Activated T-helper 17 cell treated with anti-CD3 and anti-CD28 coated beads, Interleukin-2, amount 50 U/mL, for 72 hours (primary cell): Measurements from ENCODE around the gene CFAP20. TPM values are rescaled to one million over a fixed set of nuclear protein-coding genes. Genes with fewer than 3 reads are reported as not detected.

ENCODE experiments used
- ATAC-seq: fragments of 150-1000 bp; cut with Tn5 transposase; replicated peaks from 2 replicates; pipeline ENCODE4 v1.10.0; 2021; ENCODE audit warnings: mild to moderate bottlenecking, moderate library complexity
- H3K27ac Mint-ChIP-seq: one replicate; pipeline ENCODE4 v1.8.0; 2022; ENCODE audit warnings: mixed read lengths
- H3K27me3 Mint-ChIP-seq: one replicate; pipeline ENCODE4 v1.8.0; 2022; ENCODE audit warnings: mixed read lengths
- H3K36me3 Mint-ChIP-seq: one replicate; pipeline ENCODE4 v1.8.0; 2022; ENCODE audit warnings: low read depth, mild to moderate bottlenecking, mixed read lengths
- H3K4me1 Mint-ChIP-seq: one replicate; pipeline ENCODE4 v1.8.0; 2022; ENCODE audit warnings: mixed read lengths
- H3K4me3 Mint-ChIP-seq: one replicate; pipeline ENCODE4 v1.8.0; 2022; ENCODE audit warnings: mild to moderate bottlenecking, mixed read lengths
- H3K9me3 Mint-ChIP-seq: one replicate; pipeline ENCODE4 v1.8.0; 2022; ENCODE audit warnings: mixed read lengths
- total RNA-seq, 2 donors: library from RNA; stranded (reverse); gene quantifications; one replicate each; pipeline ENCODE4 v1.2.3, GENCODE V29; 2022

Gene CFAP20
- total RNA-seq, 2 donors from 2014 or later = 28.7 to 49.7 TPM

GRCh38 chr16:58137581-58137980 lies 8.4 kb upstream of the CFAP20 start:
- no peak for ATAC-seq
- no peaks in the 10 kb centered on the region for H3K27me3 Mint-ChIP-seq
- H3K36me3 Mint-ChIP-seq = peaks cover 13% of the 10 kb centered on the region
- no peak overlapping the region for H3K4me3 Mint-ChIP-seq
- no peak overlapping the region for H3K27ac Mint-ChIP-seq
- H3K4me1 Mint-ChIP-seq = no peaks in the 10 kb centered on the region
- peaks cover 12% of the 10 kb centered on the region for H3K9me3 Mint-ChIP-seq

GRCh38 chr16:58128711-58129096 lies 477 bp downstream of the CFAP20 start:
- peak overlapping the region; percentile 91 for H3K4me3 Mint-ChIP-seq
- peak; percentile 4 for ATAC-seq
- no peaks in the 10 kb centered on the region for H3K27me3 Mint-ChIP-seq

GRCh38 chr16:58128181-58128631 lies 975 bp downstream of the CFAP20 start:
- no peaks in the 10 kb centered on the region for H3K9me3 Mint-ChIP-seq

More at GRCh38 chr16:58128711-58129096, 477 bp downstream of the CFAP20 start:
- peaks cover 28% of the 10 kb centered on the region for H3K4me1 Mint-ChIP-seq
- H3K36me3 Mint-ChIP-seq = no peaks in the 10 kb centered on the region
- H3K9me3 Mint-ChIP-seq = no peaks in the 10 kb centered on the region
- peak overlapping the region; percentile 86 for H3K27ac Mint-ChIP-seq

GRCh38 chr16:58127634-58128033 lies 1.5 kb downstream of the CFAP20 start:
- Mint-ChIP-seq H3K27me3 (no peaks in the 10 kb centered on the region), H3K9me3 (no peaks in the 10 kb centered on the region), H3K27ac (peak overlapping the region; percentile 86), H3K4me3 (peak overlapping the region; percentile 91), H3K4me1 (peaks cover 30% of the 10 kb centered on the region), H3K36me3 (no peaks in the 10 kb centered on the region)
- no peak for ATAC-seq

More at GRCh38 chr16:58128181-58128631, 975 bp downstream of the CFAP20 start:
- H3K27me3 Mint-ChIP-seq = no peaks in the 10 kb centered on the region
- no peaks in the 10 kb centered on the region for H3K36me3 Mint-ChIP-seq
- H3K4me1 Mint-ChIP-seq = peaks cover 30% of the 10 kb centered on the region
- no peak for ATAC-seq
- peak overlapping the region; percentile 86 for H3K27ac Mint-ChIP-seq
- H3K4me3 Mint-ChIP-seq = peak overlapping the region; percentile 91

GRCh38 chr16:58127033-58127556 lies 2.1 kb downstream of the CFAP20 start:
- Mint-ChIP-seq H3K27ac (peak overlapping the region; percentile 86), H3K4me3 (peak overlapping the region; percentile 91), H3K4me1 (peaks cover 30% of the 10 kb centered on the region), H3K36me3 (no peaks in the 10 kb centered on the region), H3K9me3 (no peaks in the 10 kb centered on the region), H3K27me3 (no peaks in the 10 kb centered on the region)
- ATAC-seq = no peak

GRCh38 chr16:58126451-58126961 lies 2.7 kb downstream of the CFAP20 start:
- Mint-ChIP-seq H3K36me3 (no peaks in the 10 kb centered on the region), H3K4me3 (peak overlapping the region; percentile 91), H3K9me3 (no peaks in the 10 kb centered on the region), H3K27ac (peak overlapping the region; percentile 86), H3K27me3 (no peaks in the 10 kb centered on the region), H3K4me1 (peaks cover 30% of the 10 kb centered on the region)
- ATAC-seq = no peak

- Mint-ChIP-seq H3K9me3 (no peaks in the 10 kb centered on the region), H3K4me1 (peaks cover 30% of the 10 kb centered on the region), H3K27me3 (no peaks in the 10 kb centered on the region), H3K27ac (peak overlapping the region; percentile 86), H3K4me3 (peak overlapping the region; percentile 91), H3K36me3 (no peaks in the 10 kb centered on the region)
- ATAC-seq = no peak
These were observed 3.3 kb downstream of the CFAP20 start for GRCh38 chr16:58125781-58126335.

GRCh38 chr16:58125041-58125440 lies 4.1 kb downstream of the CFAP20 start:
- H3K27ac Mint-ChIP-seq = no peak overlapping the region
- ATAC-seq = no peak
- H3K9me3 Mint-ChIP-seq = no peaks in the 10 kb centered on the region
- peaks cover 32% of the 10 kb centered on the region for H3K4me1 Mint-ChIP-seq
- H3K27me3 Mint-ChIP-seq = no peaks in the 10 kb centered on the region
- no peaks in the 10 kb centered on the region for H3K36me3 Mint-ChIP-seq
- no peak overlapping the region for H3K4me3 Mint-ChIP-seq

GRCh38 chr16:58124601-58124915 lies 4.6 kb downstream of the CFAP20 start:
- ATAC-seq = no peak
- no peaks in the 10 kb centered on the region for H3K9me3 Mint-ChIP-seq
- H3K36me3 Mint-ChIP-seq = no peaks in the 10 kb centered on the region
- peaks cover 34% of the 10 kb centered on the region for H3K4me1 Mint-ChIP-seq
- H3K27ac Mint-ChIP-seq = peak overlapping the region; percentile 78
- H3K27me3 Mint-ChIP-seq = no peaks in the 10 kb centered on the region
- H3K4me3 Mint-ChIP-seq = peak overlapping the region; percentile 51

GRCh38 chr16:58123896-58124600 lies 5.1 kb downstream of the CFAP20 start:
- peak; percentile 18 for ATAC-seq
- Mint-ChIP-seq H3K4me3 (peak overlapping the region; percentile 51), H3K36me3 (no peaks in the 10 kb centered on the region), H3K27ac (peak overlapping the region; percentile 78), H3K4me1 (peaks cover 34% of the 10 kb centered on the region), H3K27me3 (no peaks in the 10 kb centered on the region), H3K9me3 (no peaks in the 10 kb centered on the region)

- peaks cover 13% of the 10 kb centered on the region for H3K36me3 Mint-ChIP-seq
- no peaks in the 10 kb centered on the region for H3K27me3 Mint-ChIP-seq
- no peak for ATAC-seq
- peaks cover 14% of the 10 kb centered on the region for H3K4me1 Mint-ChIP-seq
- H3K9me3 Mint-ChIP-seq = no peaks in the 10 kb centered on the region
- no peak overlapping the region for H3K4me3 Mint-ChIP-seq
- H3K27ac Mint-ChIP-seq = peak overlapping the region; percentile 49
These were observed 8.0 kb downstream of the CFAP20 start for GRCh38 chr16:58121132-58121531.

- Mint-ChIP-seq H3K9me3 (no peaks in the 10 kb centered on the region), H3K4me3 (no peak overlapping the region), H3K27ac (peak overlapping the region; percentile 49), H3K4me1 (peaks cover 10% of the 10 kb centered on the region), H3K27me3 (no peaks in the 10 kb centered on the region), H3K36me3 (peaks cover 22% of the 10 kb centered on the region)
- ATAC-seq = no peak
These were observed 8.9 kb downstream of the CFAP20 start for GRCh38 chr16:58120234-58120633.

GRCh38 chr16:58119509-58119845 lies 9.7 kb downstream of the CFAP20 start:
- no peak for ATAC-seq

GRCh38 chr16:58118801-58119508 lies 10.2 kb downstream of the CFAP20 start:
- peaks cover 8% of the 10 kb centered on the region for H3K4me1 Mint-ChIP-seq
- ATAC-seq = no peak
- H3K36me3 Mint-ChIP-seq = peaks cover 35% of the 10 kb centered on the region
- no peaks in the 10 kb centered on the region for H3K27me3 Mint-ChIP-seq
- H3K4me3 Mint-ChIP-seq = no peak overlapping the region
- no peak overlapping the region for H3K27ac Mint-ChIP-seq
- no peaks in the 10 kb centered on the region for H3K9me3 Mint-ChIP-seq

More at GRCh38 chr16:58119509-58119845, 9.7 kb downstream of the CFAP20 start:
- Mint-ChIP-seq H3K27me3 (no peaks in the 10 kb centered on the region), H3K36me3 (peaks cover 30% of the 10 kb centered on the region), H3K4me1 (peaks cover 10% of the 10 kb centered on the region), H3K4me3 (no peak overlapping the region), H3K9me3 (no peaks in the 10 kb centered on the region), H3K27ac (no peak overlapping the region)
